Activated CD4-positive, alpha-beta memory T cell treated with anti-CD3 and anti-CD28 coated beads for 36 hours (primary cell): ENCODE data around the gene XK. TPM values are rescaled to one million over a fixed set of nuclear protein-coding genes. Genes with fewer than 3 reads are reported as not detected.

Experiments used
- CTCF ChIA-PET: fragments of 350-600 bp; sonication (Branson Sonifier 250); formaldehyde crosslinking; loops from one replicate; lab custom pipeline; 2021; ENCODE audit warnings: antibody characterized with exemption, inconsistent platforms; lab: Charles Lee
- POLR2A ChIA-PET: fragments of 350-600 bp; sonication (Branson Sonifier 250); formaldehyde crosslinking; loops from one replicate; lab custom pipeline; 2021; ENCODE audit warnings: antibody characterized with exemption; lab: Charles Lee
- DNase-seq: peaks from one replicate; pipeline ENCODE4 v3.0.0-alpha.2; 2020
- H3K27ac Mint-ChIP-seq: one replicate; pipeline ENCODE4 v1.8.0; 2021; ENCODE audit warnings: mixed read lengths
- H3K27me3 Mint-ChIP-seq: one replicate; pipeline ENCODE4 v1.8.0; 2021; ENCODE audit warnings: mixed read lengths
- H3K36me3 Mint-ChIP-seq: one replicate; pipeline ENCODE4 v1.8.0; 2021; ENCODE audit warnings: mixed read lengths
- H3K4me1 Mint-ChIP-seq: one replicate; pipeline ENCODE4 v1.8.0; 2021; ENCODE audit warnings: low read depth, mixed read lengths
- H3K4me3 Mint-ChIP-seq: one replicate; pipeline ENCODE4 v1.8.0; 2021; ENCODE audit warnings: mild to moderate bottlenecking, mixed read lengths
- H3K9me3 Mint-ChIP-seq: one replicate; pipeline ENCODE4 v1.8.0; 2021; ENCODE audit warnings: mixed read lengths
- intact Hi-C: fragments of 100-400 bp; cut with micrococcal nuclease; formaldehyde crosslinking; loops from one replicate; pipeline ENCODE4 v1.15.1; 2023
- total RNA-seq, 2 experiments: library from RNA; stranded (reverse); gene quantifications; one replicate each; pipeline ENCODE4 v1.2.3, GENCODE V29; 2021

Gene XK
- total RNA-seq, 2 experiments from 2014 or later, result not detected

GRCh38 chrX:37686369-37686995, 891 bp downstream of the XK start:
- Mint-ChIP-seq H3K27me3 (peaks cover 5% of the 10 kb centered on the region), H3K36me3 (no peaks in the 10 kb centered on the region), H3K9me3 (no peaks in the 10 kb centered on the region), H3K27ac (no peak overlapping the region), H3K4me1 (peaks cover 6% of the 10 kb centered on the region), H3K4me3 (peak overlapping the region; percentile 35)
- intact Hi-C loops, result no loop called here
- no peak for DNase-seq
- POLR2A ChIA-PET, result no interaction called here
- CTCF ChIA-PET, result no interaction called here

- no peak overlapping the region for H3K27ac Mint-ChIP-seq
- POLR2A ChIA-PET, result no interaction called here
- H3K4me1 Mint-ChIP-seq, result peaks cover 6% of the 10 kb centered on the region
- DNase-seq, result no peak
- no peak overlapping the region for H3K4me3 Mint-ChIP-seq
- H3K9me3 Mint-ChIP-seq, result no peaks in the 10 kb centered on the region
- H3K27me3 Mint-ChIP-seq, result peaks cover 5% of the 10 kb centered on the region
- CTCF ChIA-PET, result interaction anchor here (0.6 kb wide), 1 partner anchor 58 kb away, joined by 4 read pairs; no protein-coding TSS in a partner anchor
- H3K36me3 Mint-ChIP-seq, result no peaks in the 10 kb centered on the region
- intact Hi-C loops, result no loop called here
Measured at GRCh38 chrX:37686996-37687395, 1.4 kb downstream of the XK start.

- Mint-ChIP-seq H3K27me3 (no peaks in the 10 kb centered on the region), H3K4me3 (no peak overlapping the region), H3K4me1 (peaks cover 6% of the 10 kb centered on the region), H3K9me3 (no peaks in the 10 kb centered on the region), H3K36me3 (no peaks in the 10 kb centered on the region), H3K27ac (no peak overlapping the region)
- ChIA-PET CTCF (no interaction called here), POLR2A (no interaction called here)
- intact Hi-C loops, result no loop called here
- no peak for DNase-seq
Measured at GRCh38 chrX:37690119-37690518, 4.5 kb downstream of the XK start.

DNA sequence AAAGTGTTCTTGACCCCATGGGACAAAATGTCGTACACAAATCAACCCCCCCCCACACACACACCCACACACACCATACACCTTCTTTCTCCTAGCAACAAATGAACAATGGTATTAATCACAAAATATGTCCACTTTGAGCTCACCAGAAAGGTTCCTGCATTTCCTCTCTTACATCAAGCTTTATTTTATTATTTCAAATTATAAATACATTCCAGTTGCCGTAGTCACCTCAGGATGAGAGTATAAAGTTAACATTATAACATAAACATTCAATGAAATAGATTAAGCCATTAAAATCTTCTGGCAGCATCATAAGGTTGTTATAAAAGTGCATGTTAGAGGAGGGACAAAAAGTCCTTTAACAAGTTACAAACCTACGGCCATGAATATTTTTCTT, 7.3 kb downstream of the XK start:
- intact Hi-C loops, result no loop called here

DNA sequence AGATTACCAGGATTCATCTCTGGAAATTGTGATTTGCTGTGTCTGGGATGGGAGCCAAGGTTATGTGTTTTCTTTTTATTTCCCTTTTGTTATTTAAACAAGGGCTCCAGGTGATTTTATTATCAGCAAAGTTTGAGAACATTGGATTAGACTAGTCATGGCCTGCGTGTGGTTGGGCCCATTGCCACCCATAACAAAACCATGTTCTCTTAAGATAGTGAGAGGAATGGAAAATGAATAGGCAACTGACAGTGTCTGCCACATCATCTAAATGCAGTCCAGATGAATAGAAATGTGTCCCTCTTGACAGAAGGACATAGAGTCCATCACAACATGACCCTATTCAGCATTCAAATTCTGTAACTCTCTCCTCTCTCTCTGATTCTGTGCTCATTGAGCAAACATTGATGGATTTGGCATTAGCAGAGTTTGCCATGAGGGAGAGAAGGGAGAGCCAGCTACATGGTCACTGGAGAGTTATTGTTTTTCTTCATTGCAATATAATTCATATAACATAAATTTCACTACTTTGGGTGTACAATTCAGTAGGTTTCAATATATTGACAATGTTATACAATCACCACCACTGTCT, 11.7 kb downstream of the XK start:
- Mint-ChIP-seq H3K27me3 (no peaks in the 10 kb centered on the region), H3K4me3 (no peak overlapping the region)
- no peak for DNase-seq

More for the DNA sequence above, 7.3 kb downstream of the XK start:
- Mint-ChIP-seq H3K4me1 (no peaks in the 10 kb centered on the region), H3K27me3 (no peaks in the 10 kb centered on the region), H3K4me3 (no peak overlapping the region), H3K36me3 (no peaks in the 10 kb centered on the region), H3K9me3 (no peaks in the 10 kb centered on the region), H3K27ac (no peak overlapping the region)
- ChIA-PET CTCF (no interaction called here), POLR2A (no interaction called here)
- DNase-seq, result no peak

GRCh38 chrX:37701588-37701987, 16.0 kb downstream of the XK start:
- Mint-ChIP-seq H3K4me1 (no peaks in the 10 kb centered on the region), H3K27ac (no peak overlapping the region), H3K9me3 (no peaks in the 10 kb centered on the region), H3K36me3 (no peaks in the 10 kb centered on the region), H3K27me3 (no peaks in the 10 kb centered on the region), H3K4me3 (no peak overlapping the region)
- DNase-seq, result no peak
- intact Hi-C loops, result no loop called here
- POLR2A ChIA-PET, result no interaction called here
- CTCF ChIA-PET, result no interaction called here

More for the DNA sequence above, 11.7 kb downstream of the XK start:
- Mint-ChIP-seq H3K27ac (no peak overlapping the region), H3K4me1 (no peaks in the 10 kb centered on the region), H3K9me3 (no peaks in the 10 kb centered on the region), H3K36me3 (no peaks in the 10 kb centered on the region)
- CTCF ChIA-PET, result no interaction called here
- POLR2A ChIA-PET, result no interaction called here
- intact Hi-C loops, result no loop called here

GRCh38 chrX:37711991-37712390, 26.4 kb downstream of the XK start:
- Mint-ChIP-seq H3K4me3 (no peak overlapping the region), H3K27me3 (peaks cover 3% of the 10 kb centered on the region), H3K9me3 (no peaks in the 10 kb centered on the region), H3K36me3 (no peaks in the 10 kb centered on the region), H3K4me1 (peaks cover 2% of the 10 kb centered on the region), H3K27ac (no peak overlapping the region)
- ChIA-PET CTCF (no interaction called here), POLR2A (no interaction called here)
- DNase-seq, result no peak
- intact Hi-C loops, result no loop called here

DNA sequence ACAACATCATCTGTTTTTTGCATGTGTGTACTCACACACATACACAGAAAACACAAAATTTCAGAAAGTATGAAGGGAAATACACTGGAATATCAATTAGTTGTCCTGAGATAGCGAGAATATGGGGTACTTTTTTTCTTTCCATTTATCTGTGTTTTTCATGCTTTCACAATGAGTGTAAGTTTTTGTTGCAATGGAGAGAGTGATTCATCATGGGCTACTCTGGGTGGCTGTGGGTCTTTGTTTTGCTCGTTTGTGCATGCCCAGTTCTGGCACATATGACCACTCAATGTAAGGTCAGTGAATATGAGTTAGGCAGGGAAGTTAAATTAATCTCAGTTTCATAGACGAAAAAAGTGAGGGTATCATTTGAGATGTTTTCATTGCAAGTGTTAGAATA, 26.9 kb downstream of the XK start:
- ChIA-PET CTCF (no interaction called here), POLR2A (no interaction called here)
- Mint-ChIP-seq H3K4me3 (no peak overlapping the region), H3K4me1 (peaks cover 2% of the 10 kb centered on the region), H3K27ac (no peak overlapping the region), H3K36me3 (no peaks in the 10 kb centered on the region), H3K9me3 (no peaks in the 10 kb centered on the region), H3K27me3 (peaks cover 3% of the 10 kb centered on the region)
- intact Hi-C loops, result no loop called here
- no peak for DNase-seq

DNA sequence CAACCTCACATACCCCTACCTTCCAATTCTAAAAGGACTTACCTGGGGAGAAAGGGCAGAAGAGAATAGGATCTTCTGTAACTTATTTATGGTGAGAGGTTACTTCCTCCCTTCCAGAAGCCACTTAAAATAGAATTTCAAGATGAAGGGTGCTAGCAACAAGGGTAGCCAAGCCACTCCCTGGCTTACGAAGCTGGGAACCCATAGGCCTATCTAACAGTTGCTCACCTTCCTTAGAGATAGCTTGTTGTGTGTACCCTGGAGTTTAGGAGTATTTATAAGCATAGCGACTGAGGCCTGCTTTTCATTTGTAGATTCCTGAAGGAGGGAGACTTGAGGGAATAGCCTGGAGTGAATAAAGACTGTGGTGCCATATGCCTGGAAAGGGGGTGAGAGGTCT, 28.9 kb downstream of the XK start:
- Mint-ChIP-seq H3K4me1 (peaks cover 2% of the 10 kb centered on the region), H3K4me3 (no peak overlapping the region), H3K36me3 (no peaks in the 10 kb centered on the region), H3K27me3 (peaks cover 3% of the 10 kb centered on the region), H3K9me3 (peaks cover 9% of the 10 kb centered on the region), H3K27ac (no peak overlapping the region)
- CTCF ChIA-PET, result no interaction called here
- intact Hi-C loops, result no loop called here
- DNase-seq, result no peak
- POLR2A ChIA-PET, result no interaction called here

DNA sequence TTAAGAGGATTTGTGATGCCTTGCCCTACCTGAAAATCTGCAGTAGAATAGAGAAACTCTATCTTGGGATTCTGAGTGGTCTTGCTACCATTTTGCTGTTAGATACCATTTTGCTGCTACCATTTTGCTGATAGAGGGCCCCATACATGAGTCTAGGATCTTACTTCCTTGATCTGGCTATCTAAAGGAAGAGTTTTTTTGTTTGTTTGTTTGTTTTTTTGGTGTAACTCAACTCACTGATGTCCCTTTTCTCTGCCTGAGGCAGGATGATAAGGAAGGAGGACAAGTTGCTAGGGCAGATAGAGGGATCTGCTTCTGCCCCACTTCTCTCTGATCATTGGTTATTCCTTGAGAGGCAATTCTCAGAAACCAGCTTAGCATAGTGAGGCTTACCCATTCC, 31.0 kb downstream of the XK start:
- intact Hi-C loops, result no loop called here
- no peak for DNase-seq
- ChIA-PET CTCF (no interaction called here), POLR2A (no interaction called here)
- Mint-ChIP-seq H3K4me3 (no peak overlapping the region), H3K9me3 (peaks cover 9% of the 10 kb centered on the region), H3K4me1 (peaks cover 2% of the 10 kb centered on the region), H3K27ac (no peak overlapping the region), H3K36me3 (no peaks in the 10 kb centered on the region), H3K27me3 (peaks cover 3% of the 10 kb centered on the region)

- H3K27ac Mint-ChIP-seq, result no peak overlapping the region
- H3K27me3 Mint-ChIP-seq, result peaks cover 3% of the 10 kb centered on the region
- H3K36me3 Mint-ChIP-seq, result no peaks in the 10 kb centered on the region
- H3K4me3 Mint-ChIP-seq, result no peak overlapping the region
- DNase-seq, result no peak
- H3K4me1 Mint-ChIP-seq, result no peaks in the 10 kb centered on the region
- intact Hi-C loops, result no loop called here
- ChIA-PET POLR2A (no interaction called here), CTCF (no interaction called here)
- H3K9me3 Mint-ChIP-seq, result peaks cover 9% of the 10 kb centered on the region
Measured at GRCh38 chrX:37717708-37718107, 32.1 kb downstream of the XK start.

GRCh38 chrX:37722595-37722994, 37.0 kb downstream of the XK start:
- Mint-ChIP-seq H3K9me3 (peaks cover 9% of the 10 kb centered on the region), H3K36me3 (no peaks in the 10 kb centered on the region), H3K4me1 (no peaks in the 10 kb centered on the region), H3K4me3 (no peak overlapping the region), H3K27me3 (no peaks in the 10 kb centered on the region), H3K27ac (no peak overlapping the region)
- CTCF ChIA-PET, result no interaction called here
- DNase-seq, result no peak
- POLR2A ChIA-PET, result no interaction called here
- intact Hi-C loops, result no loop called here

DNA sequence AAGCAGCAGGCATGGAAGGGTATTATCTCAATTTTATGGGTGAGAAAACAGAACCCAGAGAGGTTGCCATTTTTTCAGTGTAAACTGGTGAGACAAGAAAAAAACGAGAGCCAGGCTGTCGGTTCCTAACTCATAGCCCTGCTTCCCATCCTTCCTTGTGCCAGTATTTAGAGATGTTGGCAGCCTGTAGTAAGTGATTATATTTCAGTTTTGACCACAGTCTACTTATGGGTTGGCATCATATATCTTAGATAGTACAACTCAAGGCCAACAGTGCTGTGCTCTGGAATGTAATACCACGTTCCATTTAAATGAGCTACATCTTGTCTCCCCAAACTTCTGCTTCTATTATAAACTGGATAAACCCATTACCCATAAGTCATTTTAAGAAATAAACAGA, 40.8 kb downstream of the XK start:
- H3K36me3 Mint-ChIP-seq, result no peaks in the 10 kb centered on the region
- DNase-seq, result no peak
- H3K27me3 Mint-ChIP-seq, result no peaks in the 10 kb centered on the region
- ChIA-PET POLR2A (no interaction called here), CTCF (no interaction called here)
- H3K4me3 Mint-ChIP-seq, result no peak overlapping the region
- no peaks in the 10 kb centered on the region for H3K9me3 Mint-ChIP-seq
- no peaks in the 10 kb centered on the region for H3K4me1 Mint-ChIP-seq
- intact Hi-C loops, result no loop called here
- H3K27ac Mint-ChIP-seq, result no peak overlapping the region
